Measurements from ENCODE around the gene GCC2. TPM values are rescaled to one million over a fixed set of nuclear protein-coding genes. Genes with fewer than 3 reads are reported as not detected.
"Not testable (repeated sequence)": the region's sequence is repeated elsewhere in the genome, so short reads cannot be mapped to it uniquely, and the experiment has no call there.

Gene GCC2
- total and polyA plus RNA-seq, 2 experiments from 2014 or later = 39.4 to 48.1 TPM

GRCh38 chr2:108514478-108514877, 65.5 kb downstream of the GCC2 start:
- H3K27ac ChIP-seq; H3K4me3 ChIP-seq; H2AFZ ChIP-seq; H3K4me2 ChIP-seq; H3K9me2 ChIP-seq (replicated peaks; ENCODE audit: insufficient read depth); DNase-seq (ENCODE audit: low spot score); H3K9me3 ChIP-seq (ENCODE audit: low read depth); H3K79me2 ChIP-seq; H3K4me1 ChIP-seq (ENCODE audit: insufficient read depth); H4K20me1 ChIP-seq (ENCODE audit: insufficient read depth, poor library complexity, severe bottlenecking); H3K27me3 ChIP-seq; H3K36me3 ChIP-seq (replicated peaks; ENCODE audit: insufficient read depth, low read depth): not testable (repeated sequence)
- 67% methylated on average over 2 of the region's 2 CpGs for WGBS (ENCODE audit: low lambda C conversion rate, missing lambda C conversion rate)

GRCh38 chr2:108524688-108525087, 75.7 kb downstream of the GCC2 start:
- H3K79me2 ChIP-seq; H3K4me3 ChIP-seq; H3K9me3 ChIP-seq (ENCODE audit: low read depth); H3K4me1 ChIP-seq (ENCODE audit: insufficient read depth); H3K27me3 ChIP-seq; H3K27ac ChIP-seq; H3K36me3 ChIP-seq (replicated peaks; ENCODE audit: insufficient read depth, low read depth); H3K9me2 ChIP-seq (replicated peaks; ENCODE audit: insufficient read depth); DNase-seq (ENCODE audit: low spot score); H3K4me2 ChIP-seq; H4K20me1 ChIP-seq (ENCODE audit: insufficient read depth, poor library complexity, severe bottlenecking); H2AFZ ChIP-seq: not testable (repeated sequence)
- WGBS (ENCODE audit: low lambda C conversion rate, missing lambda C conversion rate) = 99% methylated on average over 5 of the region's 6 CpGs

DNA sequence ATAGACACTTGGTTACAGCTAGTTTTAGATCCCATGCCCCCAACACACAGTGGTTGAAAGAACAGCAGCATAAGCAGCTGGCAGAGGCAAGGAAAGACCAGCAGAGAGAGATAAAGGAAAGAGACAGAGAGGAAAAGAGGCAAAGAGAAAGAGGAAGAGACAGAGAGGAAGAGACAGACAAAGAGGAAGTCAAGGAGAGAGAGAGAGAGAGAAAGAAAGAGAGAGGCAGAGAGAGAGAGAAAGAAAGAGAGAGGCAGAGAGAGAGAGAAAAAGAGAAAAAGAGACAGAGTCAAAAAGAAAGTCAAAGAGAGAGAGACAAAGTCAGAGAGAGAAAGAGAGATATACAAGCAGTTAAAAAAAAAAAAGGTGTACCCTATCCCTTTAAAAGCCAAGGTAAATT, 76.3 kb downstream of the GCC2 start:
- not testable (repeated sequence) for H4K20me1 ChIP-seq (ENCODE audit: insufficient read depth, poor library complexity, severe bottlenecking); H3K36me3 ChIP-seq (replicated peaks; ENCODE audit: insufficient read depth, low read depth); H3K27ac ChIP-seq; H3K27me3 ChIP-seq; H3K4me3 ChIP-seq; H3K4me2 ChIP-seq; H3K9me3 ChIP-seq (ENCODE audit: low read depth); H3K9me2 ChIP-seq (replicated peaks; ENCODE audit: insufficient read depth); H3K4me1 ChIP-seq (ENCODE audit: insufficient read depth); H3K79me2 ChIP-seq; DNase-seq (ENCODE audit: low spot score); H2AFZ ChIP-seq

DNA sequence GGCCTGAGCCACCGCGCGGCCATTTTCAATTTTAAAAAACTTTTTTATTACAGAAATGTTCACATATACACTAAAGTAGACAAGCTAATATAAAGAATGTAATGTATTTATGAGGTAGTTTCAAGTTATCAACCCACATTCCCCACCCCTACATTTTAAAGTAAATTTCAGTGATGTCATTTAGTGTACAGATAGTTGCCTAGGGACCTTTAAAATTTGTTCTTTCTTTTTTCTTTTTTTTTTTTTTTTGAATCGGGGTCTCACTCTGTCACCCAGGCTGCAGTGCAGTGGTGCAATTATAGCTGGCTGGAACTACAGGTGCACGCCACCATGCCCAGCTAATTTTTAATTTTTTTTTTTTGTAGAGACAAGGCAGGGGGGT, 82.7 kb downstream of the GCC2 start:
- Histone ChIP-seq H3K4me3 (no peak overlapping the region), H3K36me3 (replicated peaks; ENCODE audit: insufficient read depth, low read depth) (no peaks in the 10 kb centered on the region), H4K20me1 (ENCODE audit: insufficient read depth, poor library complexity, severe bottlenecking) (peaks cover 17% of the 10 kb centered on the region), H3K9me2 (replicated peaks; ENCODE audit: insufficient read depth) (no peaks in the 10 kb centered on the region), H3K9me3 (ENCODE audit: low read depth) (no peaks in the 10 kb centered on the region), H3K4me1 (ENCODE audit: insufficient read depth) (peaks cover 13% of the 10 kb centered on the region), H3K4me2 (peak overlapping the region; percentile 68), H3K27me3 (no peaks in the 10 kb centered on the region), H3K79me2 (peaks cover 32% of the 10 kb centered on the region), H2AFZ (no peak overlapping the region), H3K27ac (no peak overlapping the region)
- no peak for DNase-seq (ENCODE audit: low spot score)
- TF ChIP-seq EZH2 (IDR thresholded peaks at IDR 0.05; ENCODE audit: borderline replicate concordance) = no peak
- TF ChIP-seq EZH2phosphoT487 (IDR thresholded peaks at IDR 0.05; ENCODE audit: low read depth, severe bottlenecking, unreplicated experiment) = no peak
- no peak for TF ChIP-seq CTCF (IDR thresholded peaks at IDR 0.05; ENCODE audit: poor library complexity)
- whole genome bisulfite sequencing (ENCODE audit: low lambda C conversion rate, missing lambda C conversion rate) = 94% methylated on average over 5 of the region's 5 CpGs

DNA sequence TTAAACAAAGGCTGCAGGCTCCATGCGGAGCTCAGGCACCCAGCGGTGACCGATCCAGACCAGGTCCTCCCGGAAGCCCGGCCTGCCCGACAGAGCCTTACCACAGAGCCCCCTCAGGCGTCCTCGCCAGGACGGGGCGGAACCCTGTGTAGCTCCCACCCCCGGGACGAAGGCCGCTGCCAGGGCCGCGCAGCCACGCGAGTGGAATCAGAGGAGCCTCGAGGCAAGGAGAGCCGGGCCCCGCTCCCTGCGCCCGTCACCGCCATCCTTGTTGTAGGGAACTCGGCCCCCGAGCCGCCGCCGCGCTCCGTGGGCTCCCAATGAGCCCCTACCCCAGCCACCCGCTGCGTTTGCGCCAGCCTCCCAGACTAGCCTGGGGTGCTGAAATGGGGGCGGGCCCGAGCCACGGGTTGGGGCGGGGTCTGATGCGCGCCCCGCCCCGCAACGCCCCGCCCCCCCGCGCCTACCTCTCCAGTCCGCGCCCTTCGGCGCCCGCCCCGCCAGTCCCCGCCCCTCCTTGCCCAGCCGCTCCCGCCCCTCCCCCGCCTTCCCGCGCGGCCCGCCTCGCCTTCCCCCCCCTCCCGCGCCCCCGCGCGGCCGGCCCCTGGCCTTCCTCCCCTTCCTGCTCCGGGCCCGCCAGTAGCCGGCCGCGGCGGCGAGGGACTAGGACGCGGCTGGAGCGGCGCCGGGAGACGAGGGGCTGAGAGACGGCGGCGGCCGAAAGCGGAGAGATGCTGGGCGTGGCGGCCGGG, 85.0 kb downstream of the GCC2 start, which contains the start of gene LIMS1:
Gene LIMS1, plus strand, starts transcription at position 639 of the 752 bp plus-strand sequence. Its CDS starts 93 bp downstream, at position 732.
- 2% methylated on average over 48 of the region's 87 CpGs for WGBS (ENCODE audit: low lambda C conversion rate, missing lambda C conversion rate)
- TF ChIP-seq EZH2 (IDR thresholded peaks at IDR 0.05; ENCODE audit: borderline replicate concordance) (no peak), CTCF (IDR thresholded peaks at IDR 0.05; ENCODE audit: poor library complexity) (peak; percentile 7)
- peaks cover 23% of the 10 kb centered on the region for H3K4me1 ChIP-seq (ENCODE audit: insufficient read depth)

More for the DNA sequence above, 85.0 kb downstream of the GCC2 start, which contains the start of gene LIMS1:
- Histone ChIP-seq H3K27ac (peak within 1 kb of the TSS; percentile 99), H3K79me2 (peaks cover 55% of the 10 kb centered on the region), H3K9me3 (ENCODE audit: low read depth) (no peaks in the 10 kb centered on the region), H3K4me3 (peak within 1 kb of the TSS; percentile 83), H3K9me2 (replicated peaks; ENCODE audit: insufficient read depth) (no peaks in the 10 kb centered on the region), H2AFZ (peak within 1 kb of the TSS; percentile 84), H3K4me2 (peak within 1 kb of the TSS; percentile 89), H3K36me3 (replicated peaks; ENCODE audit: insufficient read depth, low read depth) (no peaks in the 10 kb centered on the region), H3K27me3 (no peaks in the 10 kb centered on the region), H4K20me1 (ENCODE audit: insufficient read depth, poor library complexity, severe bottlenecking) (peaks cover 40% of the 10 kb centered on the region)
- DNase-seq (ENCODE audit: low spot score) = peak; percentile 97

Data from hepatocyte (in vitro differentiated cells).